Cardiac fibroblast (primary cell): ENCODE data around the gene RAB3C.
A peak's percentile ranks its signal among the peaks of the same experiment; 100 is the strongest.

ENCODE experiments used
- DNase-seq, 2 donors: peaks; one replicate each; pipeline versions ENCODE4 v3.0.0 to v3.0.0-alpha.2; 2010; ENCODE audit warnings: low read depth in 2 of 2
- H3K4me3 ChIP-seq, 2 donors: replicated peaks in 1 of 2; 1 replicate in 1 of 2; 2 replicates in 1 of 2; pipeline ENCODE4 v1.5.1; 2011; ENCODE audit warnings: low read depth in 2 of 2, low read length in 2 of 2, mild to moderate bottlenecking in 2 of 2, moderate library complexity in 1 of 2
- CTCF ChIP-seq: IDR thresholded peaks from one replicate; pipeline ENCODE4 v1.5.1; 2011; ENCODE audit warnings: low read depth, mild to moderate bottlenecking, low read length, inconsistent platforms

RAB3C gene

GRCh38 chr5:58852566-58852965 lies 269.7 kb downstream of the RAB3C start:
- no peak overlapping the region for H3K4me3 ChIP-seq
- no peak for TF ChIP-seq CTCF

GRCh38 chr5:58854441-58854840 lies 271.6 kb downstream of the RAB3C start:
- DNase-seq, result no peak
- no peak overlapping the region for H3K4me3 ChIP-seq
- TF ChIP-seq CTCF, result no peak

More at GRCh38 chr5:58852566-58852965, 269.7 kb downstream of the RAB3C start:
- DNase-seq, result no peak

- H3K4me3 ChIP-seq, result no peak overlapping the region
- no peak for TF ChIP-seq CTCF
- peak in 1 of 2 donors; percentile 4 for DNase-seq
These were observed 273.2 kb downstream of the RAB3C start for GRCh38 chr5:58855851-58856739.

- no peak for DNase-seq
- TF ChIP-seq CTCF, result no peak
- no peak overlapping the region for H3K4me3 ChIP-seq
These were observed 274.7 kb downstream of the RAB3C start for GRCh38 chr5:58857609-58858008.

- no peak overlapping the region for H3K4me3 ChIP-seq
- peak; percentile 21 to 30 for DNase-seq
- no peak for TF ChIP-seq CTCF
These were observed 277.8 kb downstream of the RAB3C start for GRCh38 chr5:58860680-58861079.

- DNase-seq, result no peak
- H3K4me3 ChIP-seq, result no peak overlapping the region
- TF ChIP-seq CTCF, result no peak
These were observed 286.1 kb downstream of the RAB3C start for GRCh38 chr5:58868931-58869330.
